Liver (tissue), 9 donors: Measurements from ENCODE around the gene IGSF22. TPM values are rescaled to one million over a fixed set of nuclear protein-coding genes. Genes with fewer than 3 reads are reported as not detected.

Experiments
- DNase-seq: peaks from one replicate; pipeline ENCODE4 v3.0.0-alpha.2; 2017; ENCODE audit warnings: low spot score
- H3K27ac ChIP-seq, 2 donors: one replicate each; pipeline ENCODE4 v1.7.0; 2013; ENCODE audit warnings: inconsistent platforms in 2 of 2, low read length in 2 of 2, control low read depth in 1 of 2, low read depth in 1 of 2, mild to moderate bottlenecking in 1 of 2
- H3K27me3 ChIP-seq, 4 donors: one replicate each; pipeline versions ENCODE4 v1.6.1 to v1.7.0; 2013; ENCODE audit warnings: low read length in 3 of 4, inconsistent platforms in 1 of 4, mild to moderate bottlenecking in 1 of 4, moderate library complexity in 1 of 4; ENCODE audit not compliant: control insufficient read depth in 4 of 4, insufficient read depth in 4 of 4
- H3K36me3 ChIP-seq, 4 donors: one replicate each; pipeline versions ENCODE4 v1.6.1 to v1.7.0; 2013; ENCODE audit warnings: low read length in 3 of 4, mild to moderate bottlenecking in 3 of 4, low read depth in 1 of 4, moderate library complexity in 1 of 4; ENCODE audit not compliant: control insufficient read depth in 4 of 4, insufficient read depth in 3 of 4
- H3K4me1 ChIP-seq, 4 donors: one replicate each; pipeline versions ENCODE4 v1.6.1 to v1.7.0; 2013; ENCODE audit warnings: low read length in 3 of 4, mild to moderate bottlenecking in 3 of 4, moderate library complexity in 1 of 4; ENCODE audit not compliant: control insufficient read depth in 4 of 4, insufficient read depth in 4 of 4
- H3K4me3 ChIP-seq, 3 donors: one replicate each; pipeline versions ENCODE4 v1.6.1 to v1.7.0; 2013; ENCODE audit warnings: low read length in 3 of 3, control low read depth in 1 of 3, low read depth in 1 of 3, mild to moderate bottlenecking in 1 of 3
- H3K9ac ChIP-seq, 2 donors: one replicate each; pipeline ENCODE4 v1.7.0; 2013; ENCODE audit warnings: low read length in 2 of 2, mild to moderate bottlenecking in 2 of 2, moderate library complexity in 2 of 2, control low read depth in 1 of 2, low read depth in 1 of 2
- H3K9me3 ChIP-seq, 4 donors: one replicate each; pipeline versions ENCODE4 v1.6.1 to v1.7.0; 2013; ENCODE audit warnings: low read length in 3 of 4; ENCODE audit not compliant: control insufficient read depth in 4 of 4
- EGR1 ChIP-seq, 2 donors: IDR thresholded peaks; 2 replicates each; pipeline ENCODE4 v1.6.1; 2016 to 2018; ENCODE audit warnings: antibody characterized with exemption in 2 of 2, low read depth in 2 of 2
- FOXA1 ChIP-seq: IDR thresholded peaks from 2 replicates; pipeline ENCODE4 v1.6.1; 2016; ENCODE audit warnings: antibody characterized with exemption
- FOXA2 ChIP-seq: IDR thresholded peaks from 2 replicates; pipeline ENCODE4 v1.6.1; 2016; ENCODE audit warnings: antibody characterized with exemption
- GABPA ChIP-seq, 2 donors: IDR thresholded peaks in 1 of 2; conservative IDR thresholded peaks in 1 of 2; 2 replicates each; pipeline ENCODE4 v1.6.1; 2016; ENCODE audit warnings: antibody characterized with exemption in 2 of 2, mild to moderate bottlenecking in 1 of 2, moderate library complexity in 1 of 2
- HNF4A ChIP-seq, 2 donors: conservative IDR thresholded peaks; 2 replicates each; pipeline ENCODE4 v1.6.1; 2016; ENCODE audit warnings: antibody characterized with exemption in 2 of 2, mild to moderate bottlenecking in 2 of 2
- HNF4G ChIP-seq: IDR thresholded peaks from 2 replicates; pipeline ENCODE4 v1.6.1; 2016; ENCODE audit warnings: antibody characterized with exemption
- JUND ChIP-seq, 2 donors: IDR thresholded peaks; 2 replicates each; pipeline ENCODE4 v1.6.1; 2016; ENCODE audit warnings: antibody characterized with exemption in 2 of 2
- NR2F2 ChIP-seq: IDR thresholded peaks from 2 replicates; pipeline ENCODE4 v1.6.1; 2016; ENCODE audit warnings: antibody characterized with exemption
- RXRA ChIP-seq, 2 donors: IDR thresholded peaks; 2 replicates each; pipeline ENCODE4 v1.6.1; 2017 to 2018; ENCODE audit warnings: antibody characterized with exemption in 2 of 2, mild to moderate bottlenecking in 1 of 2
- SP1 ChIP-seq: IDR thresholded peaks from 2 replicates; pipeline ENCODE4 v1.6.1; 2018; ENCODE audit warnings: antibody characterized with exemption, mild to moderate bottlenecking
- TAF1 ChIP-seq: conservative IDR thresholded peaks from 2 replicates; pipeline ENCODE4 v1.6.1; 2016; ENCODE audit warnings: antibody characterized with exemption, mild to moderate bottlenecking
- YY1 ChIP-seq: IDR thresholded peaks from 2 replicates; pipeline ENCODE4 v1.6.1; 2016; ENCODE audit warnings: antibody characterized with exemption, mild to moderate bottlenecking
- WGBS: extraction: QIAGEN DNeasy Blood & Tissue Kit; methylation state at CpG from one replicate; pipeline ENCODE4 v1.1.7; 2013; 5-methylcytosine and 5-hydroxymethylcytosine counted together
- polyA plus RNA-seq, 2 donors: library from polyadenylated mRNA; stranded (reverse) in 1 of 2; unstranded in 1 of 2; fragments of 200-250 nt in 1 of 2; fragments of >200 nt in 1 of 2; fragmentation: Nextera tagmentation in 1 of 2; extraction: Ambion mirVana in 1 of 2; gene quantifications; one replicate each; pipeline versions ENCODE4 v1.2.1 to v1.2.3, GENCODE V29; 2013 to 2015
- total RNA-seq, 2 donors: library from RNA; depleted of rRNA; stranded (reverse); fragments of >200 nt; gene quantifications; one replicate each; pipeline ENCODE4 v1.2.3, GENCODE V29; 2014
- TF ChIP-seq, protein P1 (sequence below): IDR thresholded peaks from 2 replicates; pipeline ENCODE4 v1.6.1; 2016; ENCODE audit warnings: antibody characterized with exemption
- TF ChIP-seq, protein P2 (sequence below): IDR thresholded peaks from 2 replicates; pipeline ENCODE4 v1.6.1; 2016; ENCODE audit warnings: antibody characterized with exemption, mild to moderate bottlenecking
- TF ChIP-seq, protein P3 (sequence below): IDR thresholded peaks from 2 replicates; pipeline ENCODE4 v1.6.1; 2016; ENCODE audit warnings: antibody characterized with exemption
- TF ChIP-seq, protein P4 (sequence below): fragments of 150-350 bp; IDR thresholded peaks from 2 replicates; pipeline ENCODE4 v1.5.1; 2017; ENCODE audit warnings: improper control_type of control experiment, low read depth, low read length; ENCODE audit not compliant: missing input control
- donor health status: healthy.
- donor health status: healthy.
- donor health status: healthy.
- donor health status: healthy.
- donor health status: healthy.

IGSF22 gene
- total and polyA plus RNA-seq, 4 donors, result 0.12 to 0.26 TPM; not detected in 2

DNA sequence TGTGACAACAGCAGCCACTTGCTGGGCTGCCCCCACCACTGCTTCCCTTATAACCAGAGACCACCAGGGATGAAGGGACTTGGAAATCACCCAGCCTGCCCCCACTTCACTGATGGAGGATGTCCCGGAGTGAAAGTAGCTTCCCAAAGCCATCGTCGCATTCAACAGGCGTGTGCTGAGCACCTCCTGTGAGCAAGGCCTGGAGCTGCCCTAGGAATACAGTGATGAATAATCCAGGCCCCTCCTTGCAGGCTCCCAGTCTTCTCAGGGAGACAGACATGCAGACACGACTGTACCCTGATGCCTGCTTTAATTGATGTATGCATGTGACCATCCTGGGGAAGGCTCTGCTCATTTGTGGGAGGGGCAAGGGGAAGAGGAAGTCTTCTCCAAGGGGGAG lies 43.0 kb upstream of the IGSF22 start:
- Histone ChIP-seq H3K4me1 (no peaks in the 10 kb centered on the region), H3K4me3 (no peak overlapping the region), H3K9me3 (no peaks in the 10 kb centered on the region), H3K27me3 (no peaks in the 10 kb centered on the region), H3K9ac (no peak overlapping the region), H3K36me3 (no peaks in the 10 kb centered on the region), H3K27ac (no peak overlapping the region)
- DNase-seq, result no peak
- TF ChIP-seq GABPA (IDR thresholded peaks at IDR 0.05 in 1 of 2, conservative IDR thresholded peaks at IDR 0.05 in 1 of 2) (no peak), NR2F2 (no peak), SP1 (no peak), YY1 (no peak), FOXA2 (no peak), FOXA1 (no peak), RXRA (IDR thresholded peaks at IDR 0.05) (no peak), TAF1 (no peak), HNF4A (conservative IDR thresholded peaks at IDR 0.05) (no peak), HNF4G (no peak)
- TF ChIP-seq, protein P1, sequence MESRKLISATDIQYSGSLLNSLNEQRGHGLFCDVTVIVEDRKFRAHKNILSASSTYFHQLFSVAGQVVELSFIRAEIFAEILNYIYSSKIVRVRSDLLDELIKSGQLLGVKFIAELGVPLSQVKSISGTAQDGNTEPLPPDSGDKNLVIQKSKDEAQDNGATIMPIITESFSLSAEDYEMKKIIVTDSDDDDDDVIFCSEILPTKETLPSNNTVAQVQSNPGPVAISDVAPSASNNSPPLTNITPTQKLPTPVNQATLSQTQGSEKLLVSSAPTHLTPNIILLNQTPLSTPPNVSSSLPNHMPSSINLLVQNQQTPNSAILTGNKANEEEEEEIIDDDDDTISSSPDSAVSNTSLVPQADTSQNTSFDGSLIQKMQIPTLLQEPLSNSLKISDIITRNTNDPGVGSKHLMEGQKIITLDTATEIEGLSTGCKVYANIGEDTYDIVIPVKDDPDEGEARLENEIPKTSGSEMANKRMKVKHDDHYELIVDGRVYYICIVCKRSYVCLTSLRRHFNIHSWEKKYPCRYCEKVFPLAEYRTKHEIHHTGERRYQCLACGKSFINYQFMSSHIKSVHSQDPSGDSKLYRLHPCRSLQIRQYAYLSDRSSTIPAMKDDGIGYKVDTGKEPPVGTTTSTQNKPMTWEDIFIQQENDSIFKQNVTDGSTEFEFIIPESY, result no peak
- TF ChIP-seq, protein P2, sequence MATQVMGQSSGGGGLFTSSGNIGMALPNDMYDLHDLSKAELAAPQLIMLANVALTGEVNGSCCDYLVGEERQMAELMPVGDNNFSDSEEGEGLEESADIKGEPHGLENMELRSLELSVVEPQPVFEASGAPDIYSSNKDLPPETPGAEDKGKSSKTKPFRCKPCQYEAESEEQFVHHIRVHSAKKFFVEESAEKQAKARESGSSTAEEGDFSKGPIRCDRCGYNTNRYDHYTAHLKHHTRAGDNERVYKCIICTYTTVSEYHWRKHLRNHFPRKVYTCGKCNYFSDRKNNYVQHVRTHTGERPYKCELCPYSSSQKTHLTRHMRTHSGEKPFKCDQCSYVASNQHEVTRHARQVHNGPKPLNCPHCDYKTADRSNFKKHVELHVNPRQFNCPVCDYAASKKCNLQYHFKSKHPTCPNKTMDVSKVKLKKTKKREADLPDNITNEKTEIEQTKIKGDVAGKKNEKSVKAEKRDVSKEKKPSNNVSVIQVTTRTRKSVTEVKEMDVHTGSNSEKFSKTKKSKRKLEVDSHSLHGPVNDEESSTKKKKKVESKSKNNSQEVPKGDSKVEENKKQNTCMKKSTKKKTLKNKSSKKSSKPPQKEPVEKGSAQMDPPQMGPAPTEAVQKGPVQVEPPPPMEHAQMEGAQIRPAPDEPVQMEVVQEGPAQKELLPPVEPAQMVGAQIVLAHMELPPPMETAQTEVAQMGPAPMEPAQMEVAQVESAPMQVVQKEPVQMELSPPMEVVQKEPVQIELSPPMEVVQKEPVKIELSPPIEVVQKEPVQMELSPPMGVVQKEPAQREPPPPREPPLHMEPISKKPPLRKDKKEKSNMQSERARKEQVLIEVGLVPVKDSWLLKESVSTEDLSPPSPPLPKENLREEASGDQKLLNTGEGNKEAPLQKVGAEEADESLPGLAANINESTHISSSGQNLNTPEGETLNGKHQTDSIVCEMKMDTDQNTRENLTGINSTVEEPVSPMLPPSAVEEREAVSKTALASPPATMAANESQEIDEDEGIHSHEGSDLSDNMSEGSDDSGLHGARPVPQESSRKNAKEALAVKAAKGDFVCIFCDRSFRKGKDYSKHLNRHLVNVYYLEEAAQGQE, result no peak
- 86% methylated on average over 5 of the region's 5 CpGs for WGBS

DNA sequence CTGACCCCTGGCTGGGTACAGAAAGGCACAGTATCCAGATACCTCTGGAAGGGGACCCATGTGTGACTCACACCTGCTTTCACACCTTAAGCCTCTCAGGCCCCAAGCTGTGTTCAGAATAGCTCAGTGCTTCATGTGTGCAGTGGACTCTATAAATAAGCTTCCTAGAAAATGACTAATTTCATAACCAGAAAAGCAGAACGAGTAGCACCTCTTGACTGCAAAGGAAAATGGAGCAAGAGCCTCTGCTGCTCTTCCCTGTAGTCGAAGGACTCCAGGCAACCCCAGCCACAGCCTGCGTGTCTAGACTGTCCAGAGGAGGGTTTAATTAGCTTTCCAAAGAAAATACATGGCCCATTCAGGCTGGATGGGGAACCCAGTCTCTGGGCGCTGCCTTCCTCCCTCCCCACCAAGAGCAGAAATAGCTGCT lies 42.5 kb upstream of the IGSF22 start:
- no peaks in the 10 kb centered on the region for H3K36me3 ChIP-seq
- H3K4me3 ChIP-seq, result no peak overlapping the region
- no peak overlapping the region for H3K9ac ChIP-seq
- H3K27me3 ChIP-seq, result no peaks in the 10 kb centered on the region
- no peak for TF ChIP-seq HNF4G
- TF ChIP-seq HNF4A (conservative IDR thresholded peaks at IDR 0.05), result no peak
- TF ChIP-seq JUND (IDR thresholded peaks at IDR 0.05), result no peak
- H3K4me1 ChIP-seq, result no peaks in the 10 kb centered on the region
- 77% methylated on average over 4 of the region's 4 CpGs for WGBS
- no peak for DNase-seq
- H3K9me3 ChIP-seq, result no peaks in the 10 kb centered on the region
- H3K27ac ChIP-seq, result no peak overlapping the region

DNA sequence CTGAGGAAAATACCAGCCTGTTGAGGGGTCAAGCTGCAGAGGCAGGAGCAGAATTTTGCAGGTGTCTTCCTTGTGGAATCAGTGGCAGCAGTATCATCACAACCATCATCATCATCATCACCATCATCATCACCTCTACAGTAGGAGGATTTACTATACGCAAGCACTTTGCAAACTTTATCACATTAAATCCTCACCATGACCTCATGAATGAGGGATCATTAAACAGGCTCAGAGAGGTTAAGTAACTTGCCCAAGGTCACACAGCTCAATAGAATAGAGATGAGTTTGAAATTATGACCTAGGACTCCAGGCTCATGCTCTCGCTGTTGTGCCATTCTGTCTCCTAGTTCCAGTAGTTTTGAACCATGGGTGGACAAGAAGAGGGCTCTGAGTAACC lies 40.0 kb upstream of the IGSF22 start:
- H3K9ac ChIP-seq, result no peak overlapping the region
- no peaks in the 10 kb centered on the region for H3K27me3 ChIP-seq
- H3K4me1 ChIP-seq, result no peaks in the 10 kb centered on the region
- 86% methylated on average over 2 of the region's 2 CpGs for WGBS
- H3K9me3 ChIP-seq, result no peaks in the 10 kb centered on the region
- TF ChIP-seq, protein P3, sequence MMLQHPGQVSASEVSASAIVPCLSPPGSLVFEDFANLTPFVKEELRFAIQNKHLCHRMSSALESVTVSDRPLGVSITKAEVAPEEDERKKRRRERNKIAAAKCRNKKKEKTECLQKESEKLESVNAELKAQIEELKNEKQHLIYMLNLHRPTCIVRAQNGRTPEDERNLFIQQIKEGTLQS, result no peak
- TF ChIP-seq RXRA (IDR thresholded peaks at IDR 0.05), result no peak
- no peak for TF ChIP-seq EGR1 (IDR thresholded peaks at IDR 0.05; ENCODE audit: low read depth in 2 of 2)
- no peak for TF ChIP-seq SP1
- no peak for TF ChIP-seq JUND (IDR thresholded peaks at IDR 0.05)
- TF ChIP-seq YY1, result no peak
- no peak for TF ChIP-seq TAF1
- TF ChIP-seq, protein P4, sequence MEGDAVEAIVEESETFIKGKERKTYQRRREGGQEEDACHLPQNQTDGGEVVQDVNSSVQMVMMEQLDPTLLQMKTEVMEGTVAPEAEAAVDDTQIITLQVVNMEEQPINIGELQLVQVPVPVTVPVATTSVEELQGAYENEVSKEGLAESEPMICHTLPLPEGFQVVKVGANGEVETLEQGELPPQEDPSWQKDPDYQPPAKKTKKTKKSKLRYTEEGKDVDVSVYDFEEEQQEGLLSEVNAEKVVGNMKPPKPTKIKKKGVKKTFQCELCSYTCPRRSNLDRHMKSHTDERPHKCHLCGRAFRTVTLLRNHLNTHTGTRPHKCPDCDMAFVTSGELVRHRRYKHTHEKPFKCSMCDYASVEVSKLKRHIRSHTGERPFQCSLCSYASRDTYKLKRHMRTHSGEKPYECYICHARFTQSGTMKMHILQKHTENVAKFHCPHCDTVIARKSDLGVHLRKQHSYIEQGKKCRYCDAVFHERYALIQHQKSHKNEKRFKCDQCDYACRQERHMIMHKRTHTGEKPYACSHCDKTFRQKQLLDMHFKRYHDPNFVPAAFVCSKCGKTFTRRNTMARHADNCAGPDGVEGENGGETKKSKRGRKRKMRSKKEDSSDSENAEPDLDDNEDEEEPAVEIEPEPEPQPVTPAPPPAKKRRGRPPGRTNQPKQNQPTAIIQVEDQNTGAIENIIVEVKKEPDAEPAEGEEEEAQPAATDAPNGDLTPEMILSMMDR, result no peak
- no peak for TF ChIP-seq HNF4A (conservative IDR thresholded peaks at IDR 0.05)
- no peaks in the 10 kb centered on the region for H3K36me3 ChIP-seq
- H3K27ac ChIP-seq, result no peak overlapping the region
- H3K4me3 ChIP-seq, result no peak overlapping the region
- no peak for DNase-seq
